ENCODE results near the gene PER1.

PER1 gene, protein sequence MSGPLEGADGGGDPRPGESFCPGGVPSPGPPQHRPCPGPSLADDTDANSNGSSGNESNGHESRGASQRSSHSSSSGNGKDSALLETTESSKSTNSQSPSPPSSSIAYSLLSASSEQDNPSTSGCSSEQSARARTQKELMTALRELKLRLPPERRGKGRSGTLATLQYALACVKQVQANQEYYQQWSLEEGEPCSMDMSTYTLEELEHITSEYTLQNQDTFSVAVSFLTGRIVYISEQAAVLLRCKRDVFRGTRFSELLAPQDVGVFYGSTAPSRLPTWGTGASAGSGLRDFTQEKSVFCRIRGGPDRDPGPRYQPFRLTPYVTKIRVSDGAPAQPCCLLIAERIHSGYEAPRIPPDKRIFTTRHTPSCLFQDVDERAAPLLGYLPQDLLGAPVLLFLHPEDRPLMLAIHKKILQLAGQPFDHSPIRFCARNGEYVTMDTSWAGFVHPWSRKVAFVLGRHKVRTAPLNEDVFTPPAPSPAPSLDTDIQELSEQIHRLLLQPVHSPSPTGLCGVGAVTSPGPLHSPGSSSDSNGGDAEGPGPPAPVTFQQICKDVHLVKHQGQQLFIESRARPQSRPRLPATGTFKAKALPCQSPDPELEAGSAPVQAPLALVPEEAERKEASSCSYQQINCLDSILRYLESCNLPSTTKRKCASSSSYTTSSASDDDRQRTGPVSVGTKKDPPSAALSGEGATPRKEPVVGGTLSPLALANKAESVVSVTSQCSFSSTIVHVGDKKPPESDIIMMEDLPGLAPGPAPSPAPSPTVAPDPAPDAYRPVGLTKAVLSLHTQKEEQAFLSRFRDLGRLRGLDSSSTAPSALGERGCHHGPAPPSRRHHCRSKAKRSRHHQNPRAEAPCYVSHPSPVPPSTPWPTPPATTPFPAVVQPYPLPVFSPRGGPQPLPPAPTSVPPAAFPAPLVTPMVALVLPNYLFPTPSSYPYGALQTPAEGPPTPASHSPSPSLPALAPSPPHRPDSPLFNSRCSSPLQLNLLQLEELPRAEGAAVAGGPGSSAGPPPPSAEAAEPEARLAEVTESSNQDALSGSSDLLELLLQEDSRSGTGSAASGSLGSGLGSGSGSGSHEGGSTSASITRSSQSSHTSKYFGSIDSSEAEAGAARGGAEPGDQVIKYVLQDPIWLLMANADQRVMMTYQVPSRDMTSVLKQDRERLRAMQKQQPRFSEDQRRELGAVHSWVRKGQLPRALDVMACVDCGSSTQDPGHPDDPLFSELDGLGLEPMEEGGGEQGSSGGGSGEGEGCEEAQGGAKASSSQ (N-terminal part only)

DNA sequence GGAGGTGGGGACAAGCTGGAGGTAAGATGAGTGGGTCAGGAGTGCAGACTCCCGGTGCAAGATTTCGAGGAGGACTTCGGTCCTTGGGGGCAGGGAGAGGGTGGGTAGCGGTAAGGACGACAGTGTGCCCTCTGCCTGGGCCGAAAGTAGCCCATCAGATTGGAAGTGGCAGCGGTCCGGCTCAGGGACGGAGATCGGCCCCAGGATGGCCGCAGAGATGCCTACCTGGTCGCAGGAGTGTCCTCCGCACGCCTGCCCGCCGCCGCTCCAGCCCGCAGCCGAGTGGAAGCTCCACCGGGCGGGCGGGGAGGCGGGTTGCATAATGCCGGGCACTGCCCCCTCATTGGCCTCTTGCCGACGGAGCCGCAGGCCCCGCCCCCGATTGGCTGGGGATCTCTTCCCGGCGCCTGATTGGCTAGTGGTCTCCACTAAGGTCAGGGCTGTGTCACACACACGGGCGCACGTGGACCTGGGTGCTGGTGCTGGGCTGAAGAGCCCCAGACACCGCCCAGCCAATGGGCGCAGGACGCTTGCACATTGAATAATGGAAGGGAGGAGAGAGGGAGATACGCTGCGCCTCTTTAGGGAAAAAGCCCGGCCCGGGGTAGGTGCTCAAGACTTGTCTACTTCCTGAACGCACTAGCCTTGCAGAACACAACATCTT, at the start of gene PER1:
Gene PER1 (minus strand): TSS at position 293 of the 664 bp plus-strand sequence. CDS start 1,698 bp downstream, outside the sequence.
- DNase-seq: peak; percentile 93

DNA sequence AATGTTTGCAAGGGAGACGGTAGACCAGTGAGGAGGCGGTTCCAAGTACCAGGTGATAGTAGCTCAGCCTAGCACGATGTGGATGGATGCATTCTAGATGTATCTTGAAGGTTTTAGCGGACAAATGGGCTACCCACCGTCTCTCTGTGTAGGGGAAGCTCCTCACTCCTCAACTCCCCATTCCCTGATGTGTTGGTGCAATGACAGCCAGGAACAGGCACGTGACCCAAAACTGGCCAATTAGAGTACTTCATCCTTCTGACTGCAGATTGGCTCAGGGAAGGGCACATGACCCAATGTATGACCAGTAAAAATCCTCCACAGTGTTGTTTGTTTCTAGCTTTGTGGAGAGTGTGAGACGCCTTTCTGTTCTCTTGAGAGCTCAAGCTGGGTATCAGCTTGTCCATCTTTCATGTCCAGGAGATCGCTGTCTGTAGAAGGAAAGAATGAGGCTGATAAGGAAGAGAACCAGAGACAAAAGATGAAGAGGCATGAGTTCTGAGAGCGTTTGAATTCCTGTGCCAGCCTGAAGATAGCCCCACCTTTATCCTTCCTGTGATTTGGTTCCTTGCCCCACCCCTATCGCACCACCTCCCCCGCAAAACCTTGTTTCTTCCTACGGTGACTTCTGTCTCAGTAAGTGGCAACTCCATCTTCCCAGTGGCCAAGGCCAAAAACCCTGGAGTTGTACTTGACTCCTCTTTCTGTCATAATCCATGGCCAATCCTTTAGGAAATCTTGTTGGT, 40.0 kb upstream of the PER1 start:
- DNase-seq: peak; percentile 61

DNA sequence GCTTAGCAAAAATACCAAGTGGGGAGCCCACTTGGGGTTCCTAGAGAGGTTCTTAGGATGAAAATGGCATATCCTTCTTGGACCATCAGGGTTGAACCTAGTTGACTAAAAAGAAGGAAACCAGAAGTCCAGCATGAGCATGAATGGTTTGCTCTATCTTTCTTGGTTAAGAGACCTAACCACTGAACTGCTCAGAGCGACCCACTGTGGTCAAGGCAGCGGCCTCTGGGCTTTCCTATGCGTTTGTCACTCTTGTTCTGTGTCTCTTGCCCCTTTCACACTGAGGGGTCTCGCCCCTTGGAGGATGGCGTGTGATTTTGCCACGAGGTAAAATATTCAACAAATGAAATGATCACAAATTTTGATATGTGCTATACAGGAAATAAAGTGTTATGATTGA, 38.3 kb upstream of the PER1 start:
- no peak for DNase-seq

DNA sequence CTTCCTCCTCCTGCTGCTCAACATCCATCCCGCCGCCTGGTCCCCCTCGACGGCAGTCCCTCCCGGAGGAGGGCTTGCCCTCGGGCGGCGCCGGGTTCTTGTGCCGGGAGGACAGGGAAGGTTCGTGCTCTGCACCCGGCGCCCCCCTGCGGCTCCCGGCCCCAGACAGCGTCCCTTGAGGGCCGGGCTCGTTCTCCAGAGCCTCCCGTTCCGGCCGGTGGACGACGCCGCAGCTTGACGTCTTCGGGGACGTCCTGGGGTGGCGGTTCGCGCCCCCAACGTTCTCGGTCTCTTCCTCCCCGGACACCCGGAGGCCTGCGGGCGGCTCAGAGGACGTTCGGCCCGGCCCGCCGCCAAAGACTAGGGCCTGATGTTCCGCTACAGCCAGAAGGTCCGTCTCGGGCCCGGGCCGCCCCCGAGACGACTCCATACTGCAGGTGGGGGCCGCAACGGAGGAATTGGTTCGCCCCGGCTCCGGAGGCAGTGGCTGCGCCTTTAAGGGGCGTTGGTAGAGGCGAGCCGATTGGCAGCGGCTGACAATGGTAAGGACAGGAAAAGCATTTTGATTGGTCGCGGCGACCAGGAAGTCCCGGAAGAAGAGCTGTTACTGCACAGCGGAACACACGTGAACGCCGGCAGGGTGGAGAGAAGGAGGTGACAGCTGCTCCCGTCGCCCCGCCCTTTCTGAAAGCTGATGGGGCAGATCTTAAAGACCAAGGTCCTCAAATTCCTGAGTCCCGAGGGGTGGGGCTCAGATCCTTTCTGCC, 37.7 kb upstream of the PER1 start, which contains the start of gene BORCS6:
Gene BORCS6 (minus strand): TSS at position 470 of the 767 bp plus-strand sequence. CDS start 40 bp downstream, at position 430.
- DNase-seq: peak; percentile 94

DNA sequence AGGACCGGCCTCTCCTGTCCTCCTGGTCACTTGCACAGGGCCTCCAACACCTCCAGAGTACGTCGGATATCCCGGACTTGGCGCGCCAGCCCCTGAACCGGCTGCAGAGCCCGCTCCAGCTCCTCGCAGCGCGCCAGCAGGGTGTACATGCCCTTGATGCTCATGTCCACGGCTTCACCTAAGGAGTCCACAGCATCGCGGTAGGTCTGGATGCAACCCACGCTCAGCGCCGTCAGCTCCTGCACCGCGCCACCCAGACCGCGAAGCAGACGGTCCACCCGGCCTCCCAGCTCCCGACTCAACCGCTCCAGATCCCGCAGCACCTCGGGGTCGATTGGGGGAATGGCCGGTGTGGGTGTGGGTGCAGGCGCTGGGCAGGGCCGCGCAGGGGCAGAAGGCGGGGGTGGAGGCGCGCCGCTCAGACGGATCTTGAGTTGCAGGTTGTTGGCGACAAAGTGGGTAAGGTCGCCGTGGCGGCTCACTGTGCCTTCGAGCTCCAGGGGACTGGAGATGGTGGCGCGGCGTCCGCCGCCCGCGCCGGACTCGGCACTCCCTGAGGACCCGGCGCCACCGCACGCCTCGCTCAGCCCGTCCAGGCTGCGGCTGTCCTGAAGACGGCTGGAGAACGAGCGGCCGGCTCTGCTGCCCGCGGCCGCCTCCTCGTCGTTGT, 37.0 kb upstream of the PER1 start:
- peak; percentile 43 for DNase-seq

DNA sequence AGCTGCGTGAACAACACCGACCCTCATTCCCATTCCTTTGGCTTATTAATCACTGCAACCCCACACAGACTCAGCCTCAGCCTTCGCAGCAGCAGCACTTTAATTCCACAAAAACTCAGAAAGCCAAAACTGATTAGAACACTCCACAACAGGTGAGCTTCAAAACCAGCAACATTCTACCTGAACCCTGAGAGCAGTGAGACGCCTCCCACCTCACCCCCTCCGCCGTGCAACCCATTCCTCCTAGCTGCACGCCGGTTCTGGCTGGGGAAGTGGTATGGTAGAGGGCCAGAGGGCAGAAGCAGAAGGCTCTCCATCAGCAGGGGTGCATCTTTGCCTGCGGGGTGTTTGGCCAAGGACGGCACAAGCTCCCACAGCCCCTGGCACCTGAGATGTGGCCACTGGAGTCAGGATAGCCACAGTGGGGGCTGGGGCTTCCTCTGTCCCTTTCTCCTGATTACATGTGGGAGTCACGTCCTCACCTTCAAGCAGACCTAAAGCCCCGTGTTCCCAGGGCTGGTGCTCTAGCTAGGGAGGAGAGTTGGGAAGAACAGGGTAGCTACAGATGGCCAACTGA, 36.1 kb upstream of the PER1 start:
- DNase-seq: peak; percentile 36

DNA sequence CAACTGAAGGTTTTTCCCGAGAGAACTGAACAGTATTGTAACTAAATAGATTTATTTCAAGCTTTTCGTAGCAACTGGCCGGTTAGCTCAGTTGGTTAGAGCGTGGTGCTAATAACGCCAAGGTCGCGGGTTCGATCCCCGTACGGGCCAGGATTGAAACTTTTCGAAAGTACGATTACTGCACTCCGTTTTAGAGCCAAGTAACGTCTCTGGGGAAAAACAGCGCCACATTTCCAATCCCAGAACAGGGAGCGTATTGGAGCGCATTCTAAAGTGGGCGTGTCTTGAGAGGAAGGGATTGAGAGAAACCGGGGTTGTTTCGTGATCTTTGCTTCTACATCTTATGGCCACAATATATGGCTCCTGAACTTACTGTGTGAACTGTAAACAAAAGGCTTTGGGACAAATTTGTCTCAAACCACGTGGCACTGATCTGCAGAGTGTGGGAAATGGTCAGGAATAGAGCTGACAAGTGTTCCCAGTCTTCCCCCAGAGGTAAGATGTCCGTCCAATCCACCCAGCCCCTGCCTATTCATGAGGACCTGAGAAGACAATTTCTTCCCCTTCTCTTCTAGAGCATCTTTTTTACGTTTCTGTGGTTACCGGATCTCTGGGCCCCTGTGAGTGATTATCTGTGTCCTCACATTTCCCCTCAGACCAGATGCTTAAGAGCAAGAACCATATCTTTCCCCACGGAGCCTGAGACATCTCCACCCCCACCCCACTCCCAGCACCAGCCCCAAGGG, 35.5 kb upstream of the PER1 start:
- peak; percentile 91 for DNase-seq

DNA sequence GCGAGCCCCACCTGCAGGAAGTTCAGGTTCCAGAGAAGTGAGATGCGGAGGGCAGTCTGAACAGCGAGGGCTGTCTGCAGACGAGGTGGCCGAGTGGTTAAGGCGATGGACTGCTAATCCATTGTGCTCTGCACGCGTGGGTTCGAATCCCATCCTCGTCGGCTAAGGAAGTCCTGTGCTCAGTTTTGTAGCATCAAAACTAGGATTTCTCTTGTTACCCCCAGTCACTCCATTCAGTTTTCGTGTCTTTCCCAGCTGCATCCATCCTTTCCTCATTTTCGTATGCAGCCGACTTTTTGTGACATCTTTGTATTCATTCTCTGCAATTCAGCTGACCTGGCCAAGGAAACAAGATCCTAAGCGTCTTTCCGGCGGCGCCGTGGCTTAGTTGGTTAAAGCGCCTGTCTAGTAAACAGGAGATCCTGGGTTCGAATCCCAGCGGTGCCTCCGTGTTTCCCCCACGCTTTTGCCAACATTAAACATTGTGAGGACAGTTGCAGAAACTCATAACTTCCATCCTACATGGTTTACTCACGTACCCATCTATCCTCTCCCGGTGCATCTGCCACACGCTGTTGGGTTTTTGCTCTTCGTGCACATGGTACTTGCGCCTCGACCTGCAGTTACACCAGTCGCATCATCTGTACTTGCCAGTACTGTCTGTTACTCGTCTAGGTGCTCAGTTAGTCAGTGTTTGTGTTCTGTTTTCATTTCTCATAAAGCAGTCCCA, 34.7 kb upstream of the PER1 start:
- DNase-seq: peak; percentile 89

DNA sequence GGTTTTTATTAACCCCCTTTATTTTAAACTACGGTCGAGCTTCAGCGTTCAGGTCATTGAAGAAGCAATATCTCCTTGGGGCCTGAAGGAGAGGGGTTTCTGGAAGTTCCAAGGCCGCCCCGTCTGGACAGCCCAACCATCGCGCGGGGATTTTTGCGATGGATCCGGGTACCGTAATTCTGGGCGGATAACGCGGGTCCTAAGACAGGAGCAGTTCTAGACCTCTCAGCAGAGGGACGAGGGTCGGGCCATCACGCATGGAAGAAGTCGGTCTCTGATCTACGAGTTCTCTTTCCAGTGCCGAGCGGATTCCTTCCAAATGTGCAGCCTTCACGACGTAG, 34.2 kb upstream of the PER1 start:
- DNase-seq: no peak

GRCh38 chr17:8185582-8186445, 33.6 kb upstream of the PER1 start:
- peak; percentile 90 for DNase-seq

GRCh38 chr17:8176998-8177731, 25.0 kb upstream of the PER1 start:
- DNase-seq: no peak

- peak; percentile 91 for DNase-seq
These were observed 24.2 kb upstream of the PER1 start, which contains the start of gene TMEM107 for GRCh38 chr17:8176197-8176940. TMEM107 (minus strand) TSS chr17:8176380; CDS start chr17:8176286, 94 bp downstream.

- DNase-seq: no peak
These were observed 23.6 kb upstream of the PER1 start for GRCh38 chr17:8175795-8176196.

GRCh38 chr17:8173871-8174322, 21.7 kb upstream of the PER1 start:
- no peak for DNase-seq

- peak; percentile 78 for DNase-seq
These were observed 21.1 kb upstream of the PER1 start for GRCh38 chr17:8173056-8173870.
